Prostate gland (tissue), 2 donors: ENCODE measurements around the gene FBXL16. TPM values are rescaled to one million over a fixed set of nuclear protein-coding genes. Genes with fewer than 3 reads are reported as not detected.

Experiments used
- DNase-seq: peaks from one replicate; pipeline ENCODE4 v3.0.0-alpha.2; 2019; ENCODE audit warnings: low spot score
- H3K27ac ChIP-seq, 2 donors: fragments of 200-600 bp; sonication (generic); 2 replicates each; pipeline ENCODE4 v1.5.1; 2017 to 2019
- H3K27me3 ChIP-seq: fragments of 200-600 bp; sonication (generic); replicated peaks from 2 replicates; pipeline ENCODE4 v1.5.1; 2019; ENCODE audit not compliant: insufficient read depth
- H3K36me3 ChIP-seq, 2 donors: fragments of 200-600 bp; sonication (generic); 1 replicate in 1 of 2; 2 replicates in 1 of 2; pipeline versions ENCODE4 v1.5.1 to v1.8.1; 2017 to 2019
- H3K4me1 ChIP-seq: fragments of 200-600 bp; sonication (generic); replicated peaks from 2 replicates; pipeline ENCODE4 v1.5.1; 2019
- H3K4me3 ChIP-seq, 2 donors: fragments of 200-600 bp; sonication (generic); 2 replicates each; pipeline ENCODE4 v1.5.1; 2017 to 2019
- H3K9me3 ChIP-seq: fragments of 200-600 bp; sonication (generic); 2 replicates; pipeline ENCODE4 v1.5.1; 2017
- POLR2A ChIP-seq: fragments of 450-650 bp; IDR thresholded peaks from one replicate; pipeline ENCODE4 v1.6.1; 2016; ENCODE audit warnings: antibody characterized with exemption, mild to moderate bottlenecking
- POLR2AphosphoS5 ChIP-seq: sonication (generic); formaldehyde crosslinking; IDR thresholded peaks from one replicate; pipeline ENCODE4 v1.6.1; 2017; ENCODE audit warnings: antibody characterized with exemption
- WGBS: methylation state at CpG from one replicate; pipeline ENCODE4 v1.1.5; 2018; 5-methylcytosine and 5-hydroxymethylcytosine counted together
- intact Hi-C: fragments of 100-400 bp; cut with DNase I; formaldehyde crosslinking; loops from one replicate; pipeline ENCODE4 v1.14.2; 2022
- total RNA-seq, 2 donors: library from RNA; depleted of rRNA; stranded (reverse); fragments of >200 nt; gene quantifications; one replicate each; pipeline ENCODE4 v1.1.0, GENCODE V29; 2016
- TF ChIP-seq, protein P1 (sequence below), 4 experiments: fragments of 200-600 bp in 2 of 4; fragments of 450-650 bp in 2 of 4; sonication (generic) in 2 of 4; IDR thresholded peaks; 1 replicate in 3 of 4; 2 replicates in 1 of 4; pipeline ENCODE4 v1.5.1; 2016 to 2019; ENCODE audit warnings: antibody characterized with exemption in 4 of 4, mild to moderate bottlenecking in 2 of 4, moderate library complexity in 2 of 4

The FBXL16 gene
- total RNA-seq, 2 donors from 2014 or later, result 6.1 to 9.1 TPM

DNA sequence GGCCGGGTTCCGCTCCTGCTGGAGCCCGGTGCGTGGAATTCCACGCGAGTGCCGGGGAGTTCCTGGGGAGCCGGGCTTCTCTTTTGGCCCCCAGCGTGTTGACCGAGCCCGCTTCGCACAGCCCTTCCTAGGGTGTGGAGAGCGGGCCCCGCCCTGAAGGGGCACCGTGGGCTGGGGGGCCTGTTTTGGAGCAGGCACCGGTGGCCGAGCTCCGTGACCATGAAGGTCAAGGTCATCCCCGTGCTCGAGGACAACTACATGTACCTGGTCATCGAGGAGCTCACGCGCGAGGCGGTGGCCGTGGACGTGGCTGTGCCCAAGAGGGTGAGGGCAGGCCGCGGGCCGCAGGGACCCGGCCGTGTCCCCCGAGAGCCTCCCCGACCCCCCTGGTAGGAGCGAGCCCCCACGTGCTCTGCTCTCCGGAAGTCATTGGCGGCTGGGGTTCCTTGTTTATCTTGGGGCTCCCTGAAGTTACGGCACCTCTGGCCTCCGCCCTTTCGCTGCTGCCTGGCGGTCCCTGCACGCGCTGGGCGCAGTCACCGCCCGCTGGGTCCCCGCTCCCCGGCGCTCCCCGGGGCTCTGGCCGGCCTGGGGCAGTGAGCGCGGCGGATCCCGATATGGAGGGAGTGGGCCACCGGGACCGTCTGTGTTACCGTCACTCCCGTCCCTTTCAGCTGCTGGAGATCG lies 21.8 kb upstream of the FBXL16 start:
- no peak overlapping the region for H3K27ac ChIP-seq
- H3K27me3 ChIP-seq, result no peaks in the 10 kb centered on the region
- TF ChIP-seq POLR2AphosphoS5, result no peak
- TF ChIP-seq, protein P1, sequence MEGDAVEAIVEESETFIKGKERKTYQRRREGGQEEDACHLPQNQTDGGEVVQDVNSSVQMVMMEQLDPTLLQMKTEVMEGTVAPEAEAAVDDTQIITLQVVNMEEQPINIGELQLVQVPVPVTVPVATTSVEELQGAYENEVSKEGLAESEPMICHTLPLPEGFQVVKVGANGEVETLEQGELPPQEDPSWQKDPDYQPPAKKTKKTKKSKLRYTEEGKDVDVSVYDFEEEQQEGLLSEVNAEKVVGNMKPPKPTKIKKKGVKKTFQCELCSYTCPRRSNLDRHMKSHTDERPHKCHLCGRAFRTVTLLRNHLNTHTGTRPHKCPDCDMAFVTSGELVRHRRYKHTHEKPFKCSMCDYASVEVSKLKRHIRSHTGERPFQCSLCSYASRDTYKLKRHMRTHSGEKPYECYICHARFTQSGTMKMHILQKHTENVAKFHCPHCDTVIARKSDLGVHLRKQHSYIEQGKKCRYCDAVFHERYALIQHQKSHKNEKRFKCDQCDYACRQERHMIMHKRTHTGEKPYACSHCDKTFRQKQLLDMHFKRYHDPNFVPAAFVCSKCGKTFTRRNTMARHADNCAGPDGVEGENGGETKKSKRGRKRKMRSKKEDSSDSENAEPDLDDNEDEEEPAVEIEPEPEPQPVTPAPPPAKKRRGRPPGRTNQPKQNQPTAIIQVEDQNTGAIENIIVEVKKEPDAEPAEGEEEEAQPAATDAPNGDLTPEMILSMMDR (IDR thresholded peaks at IDR 0.05), result no peak
- TF ChIP-seq POLR2A, result no peak
- H3K36me3 ChIP-seq, result no peaks in the 10 kb centered on the region
- no peaks in the 10 kb centered on the region for H3K9me3 ChIP-seq
- intact Hi-C loops, result no loop called here
- peaks cover 18% of the 10 kb centered on the region for H3K4me1 ChIP-seq
- DNase-seq, result no peak
- under 1% methylated on average over 50 of the region's 61 CpGs for WGBS
- peak overlapping the region; percentile 31 to 37 for H3K4me3 ChIP-seq

DNA sequence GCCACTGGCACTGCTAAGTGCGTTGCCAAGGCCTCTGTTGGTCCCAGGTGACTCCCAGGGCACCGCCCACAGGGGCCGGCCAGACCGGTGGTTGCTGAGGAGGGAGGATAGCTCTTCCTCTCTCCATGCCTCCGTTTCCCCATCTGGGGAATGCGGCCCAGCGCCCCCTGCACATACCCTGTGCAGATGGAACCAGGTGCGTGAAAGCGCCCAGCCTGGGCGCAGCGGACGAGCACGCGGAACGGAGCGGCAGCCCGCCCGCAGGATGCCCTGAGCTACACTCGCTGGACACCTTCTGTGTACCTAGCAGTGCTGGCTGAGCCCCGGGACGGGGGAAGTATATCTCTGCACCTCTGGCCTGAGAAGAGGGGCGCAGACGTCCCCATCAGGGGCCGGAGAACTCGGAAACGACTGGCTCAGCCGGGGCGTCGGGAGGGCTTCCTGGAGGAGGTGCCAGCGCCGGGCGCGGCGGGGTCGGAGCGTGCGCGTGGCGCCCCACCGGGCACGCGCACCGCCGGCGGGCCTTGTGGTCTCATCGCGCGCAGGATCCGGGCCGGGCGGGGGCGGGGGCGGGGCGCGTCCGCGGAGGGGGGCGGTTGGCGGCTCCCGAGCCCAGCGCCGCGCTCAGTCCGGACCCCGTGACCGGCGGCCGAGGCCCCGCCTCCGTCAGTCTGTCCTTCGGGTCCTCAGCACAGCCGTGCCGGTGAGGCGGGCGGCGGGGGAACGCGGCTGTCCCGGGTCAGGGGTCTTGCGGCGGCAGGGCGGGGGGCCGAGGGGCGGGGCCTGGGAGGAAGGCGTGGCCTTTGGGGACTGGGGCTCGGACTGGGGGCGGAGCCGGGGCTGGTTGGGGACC lies 21.1 kb upstream of the FBXL16 start, which contains the start of the genes CCDC78 and HAGHL:
Gene CCDC78 (minus strand): TSS at position 6 of the 853 bp plus-strand sequence. CDS start 76 bp downstream, outside the sequence.
Gene HAGHL (plus strand): TSS at position 669 of the 853 bp plus-strand sequence. CDS start 404 bp downstream, outside the sequence.
- Histone ChIP-seq H3K4me3 (peak within 1 kb of the TSS; percentile 31 to 37), H3K27ac (no peak within 1 kb of the TSS), H3K36me3 (no peaks in the 10 kb centered on the region), H3K27me3 (no peaks in the 10 kb centered on the region), H3K9me3 (no peaks in the 10 kb centered on the region), H3K4me1 (peaks cover 20% of the 10 kb centered on the region)
- TF ChIP-seq, protein P1 (IDR thresholded peaks at IDR 0.05), result no peak
- TF ChIP-seq POLR2A (no peak), POLR2AphosphoS5 (no peak)
- WGBS, result 5% methylated on average over 30 of the region's 88 CpGs
- intact Hi-C loops, result no loop called here
- peak; percentile 39 for DNase-seq

DNA sequence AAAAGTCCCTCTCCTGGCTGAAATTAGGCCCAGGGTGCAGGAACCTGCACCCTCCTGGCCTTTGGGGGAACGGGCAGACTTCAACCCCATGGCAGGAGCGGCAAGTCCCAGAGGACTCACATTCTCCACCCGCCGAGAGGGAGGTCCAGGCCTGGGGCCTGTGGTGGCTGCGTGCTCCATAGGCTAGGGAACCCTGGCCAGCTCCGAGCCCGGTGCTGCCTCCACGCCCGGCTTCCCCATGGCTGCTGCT lies 20.5 kb upstream of the FBXL16 start:
- no peaks in the 10 kb centered on the region for H3K27me3 ChIP-seq
- peaks cover 24% of the 10 kb centered on the region for H3K4me1 ChIP-seq
- TF ChIP-seq, protein P1 (IDR thresholded peaks at IDR 0.05), result no peak
- TF ChIP-seq POLR2AphosphoS5 (no peak), POLR2A (no peak)
- H3K9me3 ChIP-seq, result no peaks in the 10 kb centered on the region
- H3K4me3 ChIP-seq, result no peak overlapping the region
- intact Hi-C loops, result no loop called here
- no peaks in the 10 kb centered on the region for H3K36me3 ChIP-seq
- 23% methylated on average over 8 of the region's 9 CpGs for WGBS
- no peak overlapping the region for H3K27ac ChIP-seq
- no peak for DNase-seq

DNA sequence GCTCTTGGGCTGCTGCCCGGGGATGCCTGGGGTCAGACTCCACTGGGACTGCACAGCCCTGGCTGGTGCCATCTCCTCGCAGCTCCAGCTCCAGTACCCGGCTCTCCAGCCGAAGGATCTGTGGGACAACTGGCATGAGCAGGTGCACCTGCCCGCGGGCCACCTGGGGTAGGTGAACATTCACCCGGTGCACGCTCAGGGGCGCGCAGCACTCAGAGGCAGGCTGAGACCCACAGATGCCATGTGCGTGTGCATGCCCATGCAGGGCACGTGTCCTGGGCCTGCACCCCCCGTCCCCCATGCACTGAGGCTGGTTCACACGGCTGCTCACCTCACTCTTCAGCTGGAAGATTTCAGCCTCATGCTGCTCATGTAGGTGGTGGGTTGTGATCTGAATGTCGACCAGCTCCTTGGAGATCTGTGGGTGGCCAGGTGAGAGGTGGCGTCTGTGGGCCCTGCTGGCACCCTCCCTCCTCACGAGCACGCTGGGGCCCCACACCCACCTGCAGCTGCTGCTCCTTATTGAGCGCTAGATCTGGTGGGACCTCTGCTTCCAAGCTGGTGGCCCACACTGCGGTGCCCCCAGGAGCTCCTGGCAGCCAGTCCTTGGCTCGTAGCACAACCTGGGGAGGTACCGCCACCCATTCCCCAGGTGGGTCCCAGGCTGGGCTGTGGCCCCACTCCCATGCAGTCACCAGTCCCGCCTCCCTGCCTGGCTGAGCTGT lies 20.0 kb upstream of the FBXL16 start:
- no peak for TF ChIP-seq POLR2A
- no peak for TF ChIP-seq POLR2AphosphoS5
- H3K36me3 ChIP-seq, result no peaks in the 10 kb centered on the region
- H3K27me3 ChIP-seq, result no peaks in the 10 kb centered on the region
- H3K4me1 ChIP-seq, result peaks cover 24% of the 10 kb centered on the region
- H3K4me3 ChIP-seq, result no peak overlapping the region
- DNase-seq, result no peak
- H3K9me3 ChIP-seq, result no peaks in the 10 kb centered on the region
- no peak overlapping the region for H3K27ac ChIP-seq
- 62% methylated on average over 16 of the region's 23 CpGs for WGBS
- intact Hi-C loops, result no loop called here

DNA sequence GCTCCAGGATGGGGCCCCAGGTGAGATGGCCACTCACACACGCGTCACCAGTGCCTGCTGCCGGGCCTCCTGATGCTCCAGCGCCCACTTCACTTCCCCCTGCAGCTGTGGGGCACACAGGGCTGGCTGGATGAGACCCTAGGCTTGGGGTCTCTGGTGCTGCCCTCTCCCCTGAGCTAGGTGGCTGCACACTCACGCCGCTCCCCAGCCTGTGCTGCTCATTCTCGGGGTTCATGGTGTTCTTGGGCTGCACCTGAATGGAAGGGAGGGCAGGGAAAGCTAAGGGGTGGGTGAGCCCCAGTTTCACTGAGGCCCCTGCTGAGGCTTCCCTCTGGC lies 19.4 kb upstream of the FBXL16 start:
- no CpG with 5 or more reads among the region's 7 CpGs for WGBS
- H3K27me3 ChIP-seq, result no peaks in the 10 kb centered on the region
- TF ChIP-seq, protein P1 (IDR thresholded peaks at IDR 0.05), result no peak
- TF ChIP-seq POLR2AphosphoS5 (no peak), POLR2A (no peak)
- H3K4me1 ChIP-seq, result peaks cover 30% of the 10 kb centered on the region
- no peaks in the 10 kb centered on the region for H3K9me3 ChIP-seq
- no peak for DNase-seq
- no peak overlapping the region for H3K4me3 ChIP-seq
- no peak overlapping the region for H3K27ac ChIP-seq
- intact Hi-C loops, result no loop called here
- H3K36me3 ChIP-seq, result no peaks in the 10 kb centered on the region
